Choroid plexus epithelial cell (primary cell): ENCODE data around the gene TPD52L2.

Experiments
- DNase-seq: peaks from one replicate; pipeline ENCODE4 v3.0.0-alpha.2; 2010; ENCODE audit warnings: low read depth
- H3K4me3 ChIP-seq: 2 replicates; pipeline ENCODE4 v1.5.1; 2011; ENCODE audit warnings: low read depth, mild to moderate bottlenecking, control low read depth, low read length, moderate library complexity
- CTCF ChIP-seq: conservative IDR thresholded peaks from 2 replicates; pipeline ENCODE4 v1.5.1; 2011; ENCODE audit warnings: low read depth, mild to moderate bottlenecking, control low read depth, inconsistent platforms, low read length, moderate library complexity

The TPD52L2 gene

DNA sequence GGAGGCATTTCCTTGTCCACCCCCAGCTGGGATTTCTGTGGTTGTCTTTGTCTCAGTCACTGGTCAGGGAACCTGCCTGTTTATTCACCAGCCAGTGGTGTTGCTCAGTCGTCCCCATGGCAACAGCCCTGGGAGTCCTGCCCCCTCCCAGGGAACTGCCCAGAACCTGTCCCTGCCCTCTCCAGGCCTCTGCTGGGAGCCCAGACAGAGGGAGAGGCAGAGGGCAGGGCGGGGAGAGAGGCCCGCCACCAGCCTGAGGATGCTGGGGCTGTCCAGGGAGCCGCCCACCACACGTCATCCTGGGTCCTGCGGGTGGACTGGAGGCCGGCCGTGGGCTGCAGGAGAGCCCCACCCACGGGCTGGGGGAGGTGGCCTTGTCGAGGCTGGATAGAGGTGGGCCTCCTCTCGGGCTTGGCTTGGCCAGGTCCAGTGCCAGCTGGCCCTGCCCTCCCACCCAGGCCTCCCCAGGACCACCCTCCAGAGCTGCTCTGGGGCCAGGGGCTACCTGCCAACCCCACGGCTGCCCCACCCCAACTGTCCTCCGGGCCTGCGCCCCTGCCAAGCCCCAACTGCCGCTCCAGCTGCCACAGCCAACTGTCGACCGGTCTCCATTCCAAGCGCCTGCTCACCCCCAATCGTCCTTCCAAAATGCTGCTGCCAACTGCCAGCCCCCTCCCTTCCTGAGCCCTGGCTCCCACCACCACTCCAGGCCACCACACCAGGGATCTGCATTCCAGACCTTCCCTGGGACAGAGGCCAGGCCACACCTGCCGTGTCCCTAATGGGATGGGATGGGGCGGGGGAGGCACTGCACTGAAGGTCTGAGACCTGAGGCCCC lies 29.8 kb upstream of the TPD52L2 start:
- TF ChIP-seq CTCF: no peak
- H3K4me3 ChIP-seq: peak overlapping the region; percentile 4
- peak; percentile 99 for DNase-seq

- no peak overlapping the region for H3K4me3 ChIP-seq
- TF ChIP-seq CTCF: no peak
- no peak for DNase-seq
Observed at GRCh38 chr20:63836458-63837344, 28.4 kb upstream of the TPD52L2 start.

GRCh38 chr20:63837479-63837878 lies 27.6 kb upstream of the TPD52L2 start:
- H3K4me3 ChIP-seq: no peak overlapping the region
- no peak for TF ChIP-seq CTCF
- DNase-seq: no peak

DNA sequence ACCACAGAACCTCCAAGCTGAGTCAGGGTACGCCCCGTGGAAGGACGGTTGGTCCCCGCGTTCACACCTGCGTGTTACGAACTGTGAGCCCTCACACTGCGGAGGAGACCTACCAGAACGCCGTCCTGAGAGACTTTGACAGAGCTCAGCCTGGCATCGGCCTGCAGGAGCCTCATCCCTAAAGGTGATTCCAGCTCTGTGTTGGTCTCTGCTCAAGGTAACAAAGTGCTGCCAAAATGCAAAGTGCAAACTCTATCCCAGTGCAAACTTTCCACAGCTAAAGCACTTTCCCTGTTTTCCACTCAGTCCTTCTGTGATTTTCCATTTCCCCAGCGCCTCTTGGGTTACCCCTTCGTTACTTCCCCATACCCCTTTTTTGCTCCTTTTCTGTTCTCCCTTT lies 25.4 kb upstream of the TPD52L2 start:
- H3K4me3 ChIP-seq: no peak overlapping the region
- no peak for TF ChIP-seq CTCF
- DNase-seq: no peak

DNA sequence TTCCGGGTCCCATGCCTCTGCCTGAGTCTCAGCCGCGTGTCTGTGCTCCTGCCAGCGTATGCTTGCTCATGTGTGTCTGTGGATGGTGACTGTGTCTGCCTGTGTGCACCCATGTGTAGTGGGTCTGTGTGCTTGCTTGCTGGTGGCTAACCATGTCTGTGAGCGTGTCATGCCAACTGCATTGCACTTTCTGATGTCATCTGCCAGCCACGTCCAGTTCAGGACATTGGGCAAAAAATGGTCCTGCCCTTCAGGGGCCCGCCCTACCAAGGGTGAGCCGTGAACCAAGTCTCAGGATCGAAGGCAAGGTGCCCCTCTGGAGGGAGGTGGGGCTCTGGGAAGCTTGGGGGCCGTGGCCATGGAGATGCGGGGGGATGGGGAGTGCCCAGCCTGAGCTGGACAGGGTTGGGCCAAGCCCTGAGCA lies 24.7 kb upstream of the TPD52L2 start:
- H3K4me3 ChIP-seq: no peak overlapping the region
- TF ChIP-seq CTCF: no peak
- DNase-seq: no peak

DNA sequence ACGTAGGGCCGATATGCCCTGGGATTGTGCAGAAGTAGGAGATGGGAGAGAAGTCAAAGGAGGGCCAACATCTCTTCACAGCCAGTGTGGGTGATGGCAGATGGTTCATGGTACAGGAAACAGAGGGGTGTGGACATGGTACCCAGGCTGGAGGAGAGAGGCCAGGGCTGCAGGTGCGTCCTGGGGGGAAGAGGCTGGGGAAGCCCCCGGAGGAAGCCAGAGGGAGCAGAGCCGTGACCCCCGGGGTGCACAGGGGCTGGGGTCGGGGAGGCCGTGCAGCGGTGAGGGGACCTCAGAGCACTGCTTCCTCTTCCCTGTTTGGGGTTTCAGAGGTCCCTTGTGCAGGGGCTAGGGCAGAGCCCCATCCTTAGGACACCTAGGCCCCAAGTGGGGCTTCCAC lies 22.8 kb upstream of the TPD52L2 start:
- no peak overlapping the region for H3K4me3 ChIP-seq
- DNase-seq: no peak
- TF ChIP-seq CTCF: no peak
